Mesothelial cell of epicardium (in vitro differentiated cells): ENCODE measurements around the gene TMEM115. TPM values are rescaled to one million over a fixed set of nuclear protein-coding genes. Genes with fewer than 3 reads are reported as not detected.

Experiments used
- DNase-seq, 2 experiments: peaks; one replicate each; pipeline ENCODE4 v3.0.0; 2021; ENCODE audit warnings: low spot score in 2 of 2; ENCODE audit not compliant: unreplicated experiment in 2 of 2
- H3K27ac Mint-ChIP-seq: 2 replicates; pipeline ENCODE4 v1.8.0; 2021; ENCODE audit warnings: mixed read lengths
- H3K27me3 Mint-ChIP-seq: 2 replicates; pipeline ENCODE4 v1.8.0; 2021; ENCODE audit warnings: low read depth, mixed read lengths
- H3K36me3 Mint-ChIP-seq: 2 replicates; pipeline ENCODE4 v1.8.0; 2021; ENCODE audit warnings: mixed read lengths
- H3K4me1 Mint-ChIP-seq: 2 replicates; pipeline ENCODE4 v1.8.0; 2021; ENCODE audit warnings: mixed read lengths
- H3K4me3 Mint-ChIP-seq: 2 replicates; pipeline ENCODE4 v1.8.0; 2021; ENCODE audit warnings: mild to moderate bottlenecking, moderate library complexity, mixed read lengths
- H3K9me3 Mint-ChIP-seq: 2 replicates; pipeline ENCODE4 v1.8.0; 2021; ENCODE audit warnings: mixed read lengths
- CTCF ChIP-seq: fragments of 200-600 bp; sonication (generic); IDR thresholded peaks from one replicate; pipeline ENCODE4 v1.5.0; 2021; ENCODE audit warnings: antibody characterized with exemption; ENCODE audit not compliant: unreplicated experiment
- total RNA-seq: library from RNA; stranded (reverse); gene quantifications from 3 replicates; pipeline ENCODE4 v1.2.1, GENCODE V29; 2021

The TMEM115 gene
- total RNA-seq, 1 donor from 2014 or later: 38.6 TPM

- no peak for DNase-seq
- H3K27me3 Mint-ChIP-seq: peaks cover 2% of the 10 kb centered on the region
- TF ChIP-seq CTCF: no peak
- H3K27ac Mint-ChIP-seq: peak overlapping the region; percentile 44
- H3K4me1 Mint-ChIP-seq: peaks cover 33% of the 10 kb centered on the region
- H3K9me3 Mint-ChIP-seq: no peaks in the 10 kb centered on the region
- no peaks in the 10 kb centered on the region for H3K36me3 Mint-ChIP-seq
- no peak overlapping the region for H3K4me3 Mint-ChIP-seq
Observed at GRCh38 chr3:50370594-50370993, 11.3 kb upstream of the TMEM115 start.

DNA sequence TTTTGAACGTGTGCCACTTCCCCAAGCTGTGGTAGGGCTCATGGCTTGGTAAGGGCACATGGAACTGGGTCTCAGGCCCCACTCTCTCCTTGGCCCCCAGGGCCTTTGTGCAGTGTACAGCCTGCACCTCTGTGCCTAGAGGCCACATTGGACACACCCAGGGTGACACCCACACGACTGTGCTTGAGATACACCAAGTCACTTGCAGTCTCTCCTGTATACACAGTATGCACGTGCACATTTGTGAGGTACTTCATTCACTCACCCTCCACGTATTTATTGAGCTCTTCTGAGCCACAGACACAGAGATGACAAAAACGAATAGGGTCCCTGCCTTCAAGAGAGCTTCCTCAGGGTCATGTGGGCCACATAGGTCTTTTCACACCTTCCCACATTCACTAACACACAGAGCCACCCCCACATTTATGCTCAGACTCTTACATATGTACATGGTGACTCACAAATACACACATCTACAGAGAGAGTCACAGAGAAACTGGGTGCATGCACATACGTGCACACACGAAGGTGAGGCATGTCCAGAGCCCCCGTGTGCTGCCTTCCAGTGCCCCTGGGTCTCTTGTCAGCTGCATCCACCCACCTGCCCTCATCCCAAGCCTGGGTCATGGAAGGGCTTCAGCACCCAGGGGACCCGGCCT, 9.8 kb upstream of the TMEM115 start:
- Mint-ChIP-seq H3K27me3 (peaks cover 2% of the 10 kb centered on the region), H3K27ac (no peak overlapping the region), H3K4me1 (peaks cover 35% of the 10 kb centered on the region), H3K4me3 (no peak overlapping the region), H3K36me3 (no peaks in the 10 kb centered on the region), H3K9me3 (no peaks in the 10 kb centered on the region)
- no peak for TF ChIP-seq CTCF
- DNase-seq: no peak

DNA sequence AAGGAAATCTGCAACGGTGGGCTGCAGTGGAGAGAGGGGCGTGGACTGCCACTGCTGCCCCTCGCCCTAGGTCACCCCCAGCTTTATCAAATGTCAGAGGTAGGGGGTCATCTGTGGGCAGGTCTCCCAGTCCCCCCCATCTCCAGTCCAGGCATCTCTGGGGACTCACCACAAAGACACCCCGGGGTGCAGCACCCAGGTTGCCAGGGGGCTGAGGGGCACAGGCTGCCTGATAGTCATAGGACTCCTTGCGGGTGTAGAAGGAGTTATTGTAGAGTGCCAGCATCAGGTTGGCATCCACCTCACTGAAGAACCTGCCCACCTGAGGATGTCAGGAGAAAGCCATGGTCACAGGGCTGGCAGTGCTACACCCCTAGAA, 6.5 kb upstream of the TMEM115 start:
- Mint-ChIP-seq H3K4me3 (peak overlapping the region; percentile 80), H3K9me3 (no peaks in the 10 kb centered on the region), H3K4me1 (peaks cover 19% of the 10 kb centered on the region), H3K36me3 (no peaks in the 10 kb centered on the region), H3K27me3 (peaks cover 4% of the 10 kb centered on the region), H3K27ac (no peak overlapping the region)
- no peak for TF ChIP-seq CTCF
- no peak for DNase-seq

GRCh38 chr3:50365080-50365841, 5.9 kb upstream of the TMEM115 start:
- Mint-ChIP-seq H3K4me3 (peak overlapping the region; percentile 80), H3K27ac (peak overlapping the region; percentile 25), H3K36me3 (no peaks in the 10 kb centered on the region), H3K9me3 (no peaks in the 10 kb centered on the region), H3K4me1 (peaks cover 16% of the 10 kb centered on the region), H3K27me3 (peaks cover 4% of the 10 kb centered on the region)
- TF ChIP-seq CTCF: no peak
- peak; percentile 80 to 82 for DNase-seq

DNA sequence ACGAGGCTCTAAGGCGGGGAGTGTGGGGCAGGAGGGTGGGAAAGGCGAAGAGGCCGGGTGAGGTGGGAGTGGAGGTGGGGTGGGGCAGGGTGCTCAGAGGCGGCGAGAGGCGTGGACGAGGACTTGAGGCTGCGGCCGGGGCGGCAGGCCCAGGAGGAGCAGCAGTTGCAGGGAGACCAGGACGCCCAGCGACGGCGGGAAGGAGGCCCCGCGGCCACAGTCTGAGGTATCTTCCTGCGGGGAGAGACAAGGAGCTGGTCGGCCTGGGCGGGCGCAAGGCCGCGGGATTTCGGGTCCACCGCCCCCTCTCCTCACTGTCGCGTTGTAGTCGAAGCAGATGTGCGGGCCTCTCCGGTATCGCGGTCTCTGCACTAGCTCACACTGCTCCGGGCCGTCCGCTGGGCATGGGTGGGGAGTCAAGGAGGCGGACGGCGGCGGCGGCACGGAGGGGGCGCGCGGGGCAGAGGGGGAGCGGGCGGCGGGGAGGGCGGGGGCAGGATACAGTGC, 5.3 kb upstream of the TMEM115 start:
- Mint-ChIP-seq H3K9me3 (no peaks in the 10 kb centered on the region), H3K4me3 (peak overlapping the region; percentile 80), H3K36me3 (no peaks in the 10 kb centered on the region), H3K27me3 (peaks cover 4% of the 10 kb centered on the region), H3K4me1 (peaks cover 20% of the 10 kb centered on the region), H3K27ac (peak overlapping the region; percentile 79)
- TF ChIP-seq CTCF: no peak
- peak; percentile 34 to 67 for DNase-seq
